BJ (cell line): Measurements from ENCODE around the gene TMEM151B. TPM values are rescaled to one million over a fixed set of nuclear protein-coding genes. Genes with fewer than 3 reads are reported as not detected.

Source experiments
- CTCF ChIA-PET: fragments of 350-600 bp; formaldehyde crosslinking; extraction: SDS; loops from one replicate; lab custom pipeline; 2021; ENCODE audit warnings: antibody characterized with exemption, inconsistent platforms; lab: Yijun Ruan, JAX
- POLR2A ChIA-PET: fragments of 300-600 bp; sonication (Branson Sonifier 250); formaldehyde crosslinking; extraction: SDS; loops from one replicate; lab custom pipeline; 2021; ENCODE audit warnings: antibody characterized with exemption; lab: Charles Lee
- DNase-seq: peaks from one replicate; pipeline ENCODE4 v3.0.0-alpha.2; 2011; ENCODE audit warnings: low read depth
- H3K27me3 ChIP-seq: 2 replicates; pipeline ENCODE4 v1.6.0; 2011; ENCODE audit warnings: low read length; ENCODE audit not compliant: control insufficient read depth, insufficient read depth
- H3K36me3 ChIP-seq: 2 replicates; pipeline ENCODE4 v1.5.1; 2011; ENCODE audit warnings: low read length; ENCODE audit not compliant: control insufficient read depth, insufficient read depth
- H3K4me3 ChIP-seq: 2 replicates; pipeline ENCODE4 v1.5.1; 2011; ENCODE audit warnings: low read depth, mild to moderate bottlenecking, control low read depth, low read length
- CTCF ChIP-seq: IDR thresholded peaks from 2 replicates; pipeline ENCODE4 v1.5.1; 2011; ENCODE audit warnings: low read depth, mild to moderate bottlenecking, control low read depth, inconsistent platforms, low read length, moderate library complexity; ENCODE audit not compliant: insufficient read depth
- polyA plus RNA-seq: library from polyadenylated mRNA; depleted of rRNA; stranded (reverse); fragments of >200 nt; gene quantifications from 2 replicates; pipeline ENCODE4 v1.2.3, GENCODE V29; 2011

Gene TMEM151B
- polyA plus RNA-seq, 1 experiment = not detected

GRCh38 chr6:44233567-44234100 is 36.6 kb upstream of the TMEM151B start:
- no peaks in the 10 kb centered on the region; the same call in 1 of the 2 replicates for H3K36me3 ChIP-seq
- POLR2A ChIA-PET = no interaction called here
- H3K4me3 ChIP-seq = no peak overlapping the region
- DNase-seq = no peak
- H3K27me3 ChIP-seq = no peaks in the 10 kb centered on the region
- no peak for TF ChIP-seq CTCF
- CTCF ChIA-PET = interaction anchor here (0.7 to 6.8 kb wide), 26 partner anchors 9 to 137 kb away, joined by 3 to 89 read pairs (median 6); partner anchors contain the start of genes HSP90AB1, MYMX, SLC29A1 and SLC35B2

GRCh38 chr6:44234101-44235025 is 35.9 kb upstream of the TMEM151B start:
- peak; percentile 86 for TF ChIP-seq CTCF
- no peaks in the 10 kb centered on the region; the same call in 1 of the 2 replicates for H3K36me3 ChIP-seq
- no peak overlapping the region for H3K4me3 ChIP-seq
- CTCF ChIA-PET = interaction anchor here (0.6 to 6.8 kb wide), 31 partner anchors 8 to 138 kb away, joined by 3 to 89 read pairs (median 5); partner anchors contain the start of genes HSP90AB1, MYMX, SLC29A1 and SLC35B2
- POLR2A ChIA-PET = interaction anchor here (1.0 kb wide), 1 partner anchor 13 kb away, joined by 8 read pairs; the partner anchor contains the start of gene HSP90AB1
- no peaks in the 10 kb centered on the region for H3K27me3 ChIP-seq
- DNase-seq = no peak

GRCh38 chr6:44235269-44235668 is 35.0 kb upstream of the TMEM151B start:
- no peak for TF ChIP-seq CTCF
- no peaks in the 10 kb centered on the region for H3K27me3 ChIP-seq
- no peak for DNase-seq
- POLR2A ChIA-PET = interaction anchor here (1.0 kb wide), 1 partner anchor 12 kb away, joined by 8 read pairs; the partner anchor contains the start of gene HSP90AB1
- no peak overlapping the region for H3K4me3 ChIP-seq
- no peaks in the 10 kb centered on the region; the same call in 1 of the 2 replicates for H3K36me3 ChIP-seq
- CTCF ChIA-PET = interaction anchor here (0.7 to 6.8 kb wide), 17 partner anchors 12 to 149 kb away, joined by 3 to 89 read pairs (median 5); partner anchors contain the start of genes HSP90AB1, SLC29A1 and SLC35B2

- CTCF ChIA-PET = interaction anchor here (0.7 to 6.8 kb wide), 8 partner anchors 8 to 140 kb away, joined by 3 to 89 read pairs (median 9); partner anchors contain the start of genes HSP90AB1, SLC29A1 and SLC35B2
- DNase-seq = no peak
- TF ChIP-seq CTCF = no peak
- POLR2A ChIA-PET = interaction anchor here (0.6 kb wide), 1 partner anchor 14 kb away, joined by 19 read pairs; no protein-coding TSS in a partner anchor
- no peak overlapping the region for H3K4me3 ChIP-seq
- no peaks in the 10 kb centered on the region for H3K27me3 ChIP-seq
- no peaks in the 10 kb centered on the region; the same call in 1 of the 2 replicates for H3K36me3 ChIP-seq
Measured at GRCh38 chr6:44235891-44236516, 34.2 kb upstream of the TMEM151B start.
